Loucy (cell line): ENCODE results near the gene MEGF8.

ENCODE experiments used
- EZH2phosphoT487 ChIP-seq: fragments of 200-600 bp; IDR thresholded peaks from 2 replicates; pipeline ENCODE4 v1.6.1; 2018; ENCODE audit warnings: antibody characterized with exemption, mild to moderate bottlenecking, moderate library complexity, borderline replicate concordance
- TF ChIP-seq, protein P1 (sequence below): fragments of 200-600 bp; sonication (generic); conservative IDR thresholded peaks from 2 replicates; pipeline ENCODE4 v1.5.1; 2014; ENCODE audit warnings: mild to moderate bottlenecking, antibody characterized with exemption, low read length

DNA sequence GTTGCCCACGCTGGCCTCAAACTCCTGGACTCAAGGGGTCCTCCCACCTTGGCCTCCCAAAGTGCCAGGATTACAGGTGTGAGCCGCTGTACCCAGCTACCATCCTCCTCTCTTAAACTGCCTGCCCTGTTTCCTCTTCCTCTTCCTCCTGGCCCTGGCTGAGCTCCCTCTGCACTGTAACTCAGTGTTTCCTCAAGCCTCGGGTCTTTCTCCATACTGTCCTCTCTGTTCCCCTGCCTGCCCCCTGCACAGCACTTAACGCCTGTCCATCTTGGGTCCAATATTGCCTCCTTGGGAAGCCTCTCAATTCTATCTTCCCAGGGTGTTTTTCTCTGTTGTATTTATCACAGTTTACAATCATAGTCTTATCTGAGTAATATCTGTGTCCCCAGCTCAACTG lies 95.7 kb downstream of the MEGF8 start:
- TF ChIP-seq, protein P1, sequence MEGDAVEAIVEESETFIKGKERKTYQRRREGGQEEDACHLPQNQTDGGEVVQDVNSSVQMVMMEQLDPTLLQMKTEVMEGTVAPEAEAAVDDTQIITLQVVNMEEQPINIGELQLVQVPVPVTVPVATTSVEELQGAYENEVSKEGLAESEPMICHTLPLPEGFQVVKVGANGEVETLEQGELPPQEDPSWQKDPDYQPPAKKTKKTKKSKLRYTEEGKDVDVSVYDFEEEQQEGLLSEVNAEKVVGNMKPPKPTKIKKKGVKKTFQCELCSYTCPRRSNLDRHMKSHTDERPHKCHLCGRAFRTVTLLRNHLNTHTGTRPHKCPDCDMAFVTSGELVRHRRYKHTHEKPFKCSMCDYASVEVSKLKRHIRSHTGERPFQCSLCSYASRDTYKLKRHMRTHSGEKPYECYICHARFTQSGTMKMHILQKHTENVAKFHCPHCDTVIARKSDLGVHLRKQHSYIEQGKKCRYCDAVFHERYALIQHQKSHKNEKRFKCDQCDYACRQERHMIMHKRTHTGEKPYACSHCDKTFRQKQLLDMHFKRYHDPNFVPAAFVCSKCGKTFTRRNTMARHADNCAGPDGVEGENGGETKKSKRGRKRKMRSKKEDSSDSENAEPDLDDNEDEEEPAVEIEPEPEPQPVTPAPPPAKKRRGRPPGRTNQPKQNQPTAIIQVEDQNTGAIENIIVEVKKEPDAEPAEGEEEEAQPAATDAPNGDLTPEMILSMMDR: no peak
- no peak for TF ChIP-seq EZH2phosphoT487
